HepG2 (cell line): ENCODE measurements around the gene ATP9A. TPM values are rescaled to one million over a fixed set of nuclear protein-coding genes. Genes with fewer than 3 reads are reported as not detected.

Experiments
- ATF4 ChIP-seq, 2 experiments: fragments of 450-650 bp in 1 of 2; sonication (generic) in 1 of 2; formaldehyde crosslinking; IDR thresholded peaks; 2 replicates each; pipeline versions ENCODE4 v1.5.0 to v1.8.0; 2020 to 2022; ENCODE audit warnings: mild to moderate bottlenecking in 1 of 2, missing genetic modification reagents in 1 of 2
- E2F5 ChIP-seq: sonication (generic); formaldehyde crosslinking; conservative IDR thresholded peaks from 2 replicates; pipeline ENCODE4 v1.4.0; 2020; ENCODE audit warnings: missing genetic modification reagents
- FOSL2 ChIP-seq: sonication (generic); formaldehyde crosslinking; IDR thresholded peaks from 2 replicates; pipeline ENCODE4 v1.4.0; 2020; ENCODE audit warnings: missing genetic modification reagents
- KLF6 ChIP-seq: IDR thresholded peaks from 2 replicates; pipeline ENCODE4 v1.8.0; 2016; ENCODE audit warnings: missing biosample characterization, missing genetic modification reagents
- MEIS1 ChIP-seq: sonication (generic); formaldehyde crosslinking; IDR thresholded peaks from 2 replicates; pipeline ENCODE4 v1.9.0; 2021; ENCODE audit warnings: mild to moderate bottlenecking, missing genetic modification reagents, moderate library complexity, borderline replicate concordance
- MTF2 ChIP-seq: sonication (generic); formaldehyde crosslinking; IDR thresholded peaks from 2 replicates; pipeline ENCODE4 v1.5.0; 2020; ENCODE audit warnings: missing genetic modification reagents, borderline replicate concordance
- PBX3 ChIP-seq: sonication (generic); formaldehyde crosslinking; IDR thresholded peaks from 2 replicates; pipeline ENCODE4 v1.8.1; 2023; ENCODE audit warnings: missing genetic modification reagents, inconsistent platforms, borderline replicate concordance
- STAG1 ChIP-seq: sonication (generic); formaldehyde crosslinking; IDR thresholded peaks from 2 replicates; pipeline ENCODE4 v1.4.0; 2020; ENCODE audit warnings: missing genetic modification reagents
- ZBTB21 ChIP-seq: sonication (generic); formaldehyde crosslinking; IDR thresholded peaks from 2 replicates; pipeline ENCODE4 v1.4.0; 2020; ENCODE audit warnings: missing genetic modification reagents
- ZNF235 ChIP-seq: sonication (generic); formaldehyde crosslinking; IDR thresholded peaks from 2 replicates; pipeline ENCODE4 v1.8.1; 2023; ENCODE audit warnings: mild to moderate bottlenecking, missing genetic modification reagents, borderline replicate concordance
- ZNF281 ChIP-seq: sonication (generic); formaldehyde crosslinking; IDR thresholded peaks from 2 replicates; pipeline ENCODE4 v1.4.0; 2020; ENCODE audit warnings: missing genetic modification reagents, borderline replicate concordance
- ZNF296 ChIP-seq: sonication (generic); formaldehyde crosslinking; conservative IDR thresholded peaks from 2 replicates; pipeline ENCODE4 v1.5.0; 2020; ENCODE audit warnings: mild to moderate bottlenecking, missing genetic modification reagents
- ZNF326 ChIP-seq: sonication (generic); formaldehyde crosslinking; IDR thresholded peaks from 2 replicates; pipeline ENCODE4 v1.4.0; 2020; ENCODE audit warnings: missing genetic modification reagents, borderline replicate concordance
- ZNF503 ChIP-seq: sonication (generic); formaldehyde crosslinking; IDR thresholded peaks from 2 replicates; pipeline ENCODE4 v1.4.0; 2020; ENCODE audit warnings: missing genetic modification reagents
- ZNF569 ChIP-seq: sonication (generic); formaldehyde crosslinking; IDR thresholded peaks from 2 replicates; pipeline ENCODE4 v1.5.0; 2020; ENCODE audit warnings: mild to moderate bottlenecking, missing genetic modification reagents, moderate library complexity, borderline replicate concordance
- ZNF703 ChIP-seq: sonication (generic); formaldehyde crosslinking; IDR thresholded peaks from 2 replicates; pipeline ENCODE4 v1.5.1; 2020; ENCODE audit warnings: missing genetic modification reagents, mild to moderate bottlenecking, moderate library complexity, borderline replicate concordance
- ZNF75D ChIP-seq: sonication (generic); formaldehyde crosslinking; IDR thresholded peaks from 2 replicates; pipeline ENCODE4 v1.8.1; 2023; ENCODE audit warnings: missing genetic modification reagents, mild to moderate bottlenecking, borderline replicate concordance
- ZSCAN9 ChIP-seq: IDR thresholded peaks from 2 replicates; pipeline ENCODE4 v1.6.1; 2016; ENCODE audit warnings: borderline replicate concordance
- polyA plus RNA-seq, 8 experiments: library from polyadenylated mRNA; depleted of rRNA in 3 of 8; stranded (reverse) in 7 of 8; unstranded in 1 of 8; fragments of >200 nt; fragmentation: Illumina TruSeq in 4 of 8; extraction: Trizol in 4 of 8; gene quantifications; 2 replicates each; pipeline versions ENCODE4 v1.2.1 to v1.2.3, GENCODE V29; 2011 to 2016; ENCODE audit warnings: low read depth in 4 of 8, missing spikeins in 1 of 8, mixed read lengths in 1 of 8; ENCODE audit not compliant: insufficient read depth in 1 of 8
- total RNA-seq, 5 experiments: library from RNA; depleted of rRNA; stranded (reverse); fragments of >200 nt; fragmentation: Illumina TruSeq; extraction: Trizol; gene quantifications; 2 replicates each; pipeline ENCODE4 v1.2.3, GENCODE V29; 2016; ENCODE audit warnings: low read depth in 1 of 5

The ATP9A gene
- total and polyA plus RNA-seq, 2 of the 13 experiments (the other 11 are each of a cell fraction or from before 2014, with no cell fraction given) = 11.8 to 18.5 TPM

GRCh38 chr20:51647674-51648570 lies 120.3 kb downstream of the ATP9A start (continued):
- TF ChIP-seq ZNF281 (CRISPR knock-in tag) (peak; percentile 41; the same call in 1 of the 2 replicates), FOSL2 (CRISPR knock-in tag) (no peak), ZNF235 (CRISPR knock-in tag) (no peak), ZNF703 (CRISPR knock-in tag) (no peak), ZBTB21 (CRISPR knock-in tag) (no peak), PBX3 (CRISPR knock-in tag) (no peak), E2F5 (CRISPR knock-in tag) (no peak), ZNF326 (no peak), ZNF569 (CRISPR knock-in tag) (no peak), ZSCAN9 (CRISPR knock-in tag) (no peak), ZNF296 (CRISPR knock-in tag) (no peak), ZNF75D (CRISPR knock-in tag) (no peak), MEIS1 (CRISPR knock-in tag) (no peak), STAG1 (CRISPR knock-in tag) (no peak), MTF2 (CRISPR knock-in tag) (no peak), ATF4 (CRISPR knock-in tag; IDR thresholded peaks at IDR 0.05) (no peak), ZNF503 (CRISPR knock-in tag) (no peak), KLF6 (CRISPR knock-in tag) (no peak)
